HEK293T (cell line): ENCODE measurements around the gene ANKRD11.

Source experiments
- BHLHE40 ChIP-seq: fragments of 450-650 bp; IDR thresholded peaks from 2 replicates; pipeline ENCODE4 v1.6.1; 2016; ENCODE audit warnings: mild to moderate bottlenecking, moderate library complexity, borderline replicate concordance
- CTBP1 ChIP-seq: fragments of 450-650 bp; IDR thresholded peaks from 2 replicates; pipeline ENCODE4 v1.6.1; 2016; ENCODE audit warnings: borderline replicate concordance
- FOXM1 ChIP-seq: fragments of 450-650 bp; IDR thresholded peaks from 2 replicates; pipeline ENCODE4 v1.6.1; 2017; ENCODE audit warnings: mild to moderate bottlenecking, borderline replicate concordance
- HDGF ChIP-seq: fragments of 450-650 bp; IDR thresholded peaks from 2 replicates; pipeline ENCODE4 v1.6.1; 2017; ENCODE audit warnings: antibody characterized with exemption, borderline replicate concordance
- NFRKB ChIP-seq: fragments of 450-650 bp; IDR thresholded peaks from 2 replicates; pipeline ENCODE4 v1.6.1; 2016; ENCODE audit warnings: mild to moderate bottlenecking, moderate library complexity
- SP1 ChIP-seq: fragments of 450-650 bp; IDR thresholded peaks from 2 replicates; pipeline ENCODE4 v1.6.1; 2017
- ZNF384 ChIP-seq: fragments of 450-650 bp; IDR thresholded peaks from 2 replicates; pipeline ENCODE4 v1.6.1; 2016
- TF ChIP-seq, protein P1 (sequence below): fragments of 450-650 bp; IDR thresholded peaks from 2 replicates; pipeline ENCODE4 v1.6.1; 2016

DNA sequence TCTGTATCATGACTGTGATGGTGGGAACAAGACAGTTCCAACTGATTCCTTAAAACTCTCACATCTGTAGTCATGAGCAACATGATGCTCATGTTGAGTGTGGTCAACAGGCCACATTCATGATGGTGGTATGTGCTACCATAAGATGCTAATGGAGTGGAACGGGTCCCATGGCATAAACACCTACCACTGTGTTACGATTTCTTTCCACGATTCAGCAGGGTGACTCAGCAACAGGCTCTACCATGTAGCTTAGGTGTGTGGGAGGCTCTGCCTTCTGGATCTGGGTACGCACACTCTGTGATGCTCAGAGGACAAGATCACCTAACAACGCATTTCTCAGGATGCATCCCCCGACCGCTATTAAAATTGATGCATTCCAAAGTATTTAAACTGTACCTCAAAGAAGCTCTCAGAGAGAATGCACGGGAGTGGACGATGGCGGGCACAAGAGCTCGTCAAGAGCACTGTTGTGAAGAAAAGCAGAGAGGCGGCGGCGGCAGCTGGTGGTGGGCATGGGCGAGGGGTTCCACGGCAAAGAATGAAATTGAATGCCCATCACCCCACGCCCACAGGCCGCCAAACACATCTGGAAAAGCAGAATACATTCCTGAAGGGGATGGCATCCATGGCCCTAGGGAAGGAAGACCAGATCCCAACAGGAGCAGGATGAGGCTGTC lies 139.5 kb downstream of the ANKRD11 start:
- TF ChIP-seq HDGF (no peak), FOXM1 (no peak), SP1 (no peak), NFRKB (no peak), CTBP1 (no peak), BHLHE40 (no peak), ZNF384 (no peak)
- TF ChIP-seq, protein P1, sequence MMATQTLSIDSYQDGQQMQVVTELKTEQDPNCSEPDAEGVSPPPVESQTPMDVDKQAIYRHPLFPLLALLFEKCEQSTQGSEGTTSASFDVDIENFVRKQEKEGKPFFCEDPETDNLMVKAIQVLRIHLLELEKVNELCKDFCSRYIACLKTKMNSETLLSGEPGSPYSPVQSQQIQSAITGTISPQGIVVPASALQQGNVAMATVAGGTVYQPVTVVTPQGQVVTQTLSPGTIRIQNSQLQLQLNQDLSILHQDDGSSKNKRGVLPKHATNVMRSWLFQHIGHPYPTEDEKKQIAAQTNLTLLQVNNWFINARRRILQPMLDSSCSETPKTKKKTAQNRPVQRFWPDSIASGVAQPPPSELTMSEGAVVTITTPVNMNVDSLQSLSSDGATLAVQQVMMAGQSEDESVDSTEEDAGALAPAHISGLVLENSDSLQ = no peak
